ENCODE data around the gene TBKBP1.

Gene TBKBP1

DNA sequence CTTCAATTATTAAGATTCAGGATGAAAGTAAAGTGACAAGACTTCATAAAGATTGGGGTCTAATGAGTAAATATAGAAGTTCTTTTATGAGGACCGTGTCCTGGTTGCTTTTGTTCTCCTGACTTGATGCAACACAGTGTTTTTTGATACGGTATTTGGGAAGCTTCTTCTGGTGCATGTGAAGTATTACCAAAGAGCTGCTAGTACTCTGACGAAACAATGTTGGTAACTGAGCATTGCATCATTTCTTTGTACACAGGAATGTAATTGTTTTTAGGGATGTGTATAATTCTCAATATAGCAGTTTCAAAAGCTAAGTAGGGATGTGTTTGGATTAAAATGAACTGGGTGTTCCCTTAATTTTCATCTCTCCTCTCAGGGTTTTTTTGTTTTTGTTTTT, 28.3 kb upstream of the TBKBP1 start:
- H3K4me3 ChIP-seq (ENCODE audit: low read length) = no peak overlapping the region
- peak; percentile 88 for DNase-seq (ENCODE audit: low read depth)
- TF ChIP-seq, protein P1, sequence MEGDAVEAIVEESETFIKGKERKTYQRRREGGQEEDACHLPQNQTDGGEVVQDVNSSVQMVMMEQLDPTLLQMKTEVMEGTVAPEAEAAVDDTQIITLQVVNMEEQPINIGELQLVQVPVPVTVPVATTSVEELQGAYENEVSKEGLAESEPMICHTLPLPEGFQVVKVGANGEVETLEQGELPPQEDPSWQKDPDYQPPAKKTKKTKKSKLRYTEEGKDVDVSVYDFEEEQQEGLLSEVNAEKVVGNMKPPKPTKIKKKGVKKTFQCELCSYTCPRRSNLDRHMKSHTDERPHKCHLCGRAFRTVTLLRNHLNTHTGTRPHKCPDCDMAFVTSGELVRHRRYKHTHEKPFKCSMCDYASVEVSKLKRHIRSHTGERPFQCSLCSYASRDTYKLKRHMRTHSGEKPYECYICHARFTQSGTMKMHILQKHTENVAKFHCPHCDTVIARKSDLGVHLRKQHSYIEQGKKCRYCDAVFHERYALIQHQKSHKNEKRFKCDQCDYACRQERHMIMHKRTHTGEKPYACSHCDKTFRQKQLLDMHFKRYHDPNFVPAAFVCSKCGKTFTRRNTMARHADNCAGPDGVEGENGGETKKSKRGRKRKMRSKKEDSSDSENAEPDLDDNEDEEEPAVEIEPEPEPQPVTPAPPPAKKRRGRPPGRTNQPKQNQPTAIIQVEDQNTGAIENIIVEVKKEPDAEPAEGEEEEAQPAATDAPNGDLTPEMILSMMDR (conservative IDR thresholded peaks at IDR 0.05; ENCODE audit: low read length) = no peak

DNA sequence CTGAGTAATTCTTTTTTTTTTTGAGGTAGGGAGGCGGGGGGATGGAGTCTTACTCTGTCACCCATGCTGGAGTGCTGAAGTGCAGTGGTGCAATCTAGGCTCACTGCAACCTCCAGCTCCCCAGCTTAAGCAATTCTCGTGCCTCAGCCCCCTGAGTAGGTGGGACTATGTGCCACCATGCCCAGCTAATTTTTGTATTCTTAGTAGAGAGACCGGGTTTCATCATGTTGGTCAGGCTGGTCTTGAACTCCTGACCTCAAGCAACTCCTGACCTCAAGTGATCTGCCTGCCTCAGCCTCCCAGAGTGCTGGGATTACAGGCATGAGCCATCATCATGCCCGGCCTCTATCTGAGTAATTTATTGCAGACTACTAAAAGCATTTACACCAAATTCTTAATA, 24.9 kb upstream of the TBKBP1 start:
- H3K4me3 ChIP-seq (ENCODE audit: low read length) = no peak overlapping the region
- no peak for DNase-seq (ENCODE audit: low read depth)
- TF ChIP-seq, protein P1 (conservative IDR thresholded peaks at IDR 0.05; ENCODE audit: low read length) = no peak

DNA sequence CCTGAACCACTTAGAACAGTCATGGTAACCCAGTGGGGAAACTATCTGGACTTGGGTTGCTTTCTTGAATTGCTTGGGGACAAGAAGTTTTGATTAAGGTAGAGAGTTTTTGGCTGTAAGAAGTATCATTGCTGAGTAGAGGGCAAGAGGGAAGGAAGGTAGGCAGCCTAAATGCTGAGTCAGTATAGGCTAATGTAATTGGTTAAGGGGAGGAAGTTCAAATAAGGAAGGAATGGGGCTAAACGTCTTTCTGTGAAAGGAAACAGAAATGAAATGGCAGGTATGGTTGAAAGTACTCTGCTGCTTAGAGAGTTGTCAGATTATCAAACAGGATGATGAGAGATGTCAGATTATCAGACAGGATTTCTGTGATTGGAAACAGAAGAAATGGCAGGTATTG, 23.9 kb upstream of the TBKBP1 start:
- TF ChIP-seq, protein P1 (conservative IDR thresholded peaks at IDR 0.05; ENCODE audit: low read length) = no peak
- no peak for DNase-seq (ENCODE audit: low read depth)
- H3K4me3 ChIP-seq (ENCODE audit: low read length) = no peak overlapping the region

DNA sequence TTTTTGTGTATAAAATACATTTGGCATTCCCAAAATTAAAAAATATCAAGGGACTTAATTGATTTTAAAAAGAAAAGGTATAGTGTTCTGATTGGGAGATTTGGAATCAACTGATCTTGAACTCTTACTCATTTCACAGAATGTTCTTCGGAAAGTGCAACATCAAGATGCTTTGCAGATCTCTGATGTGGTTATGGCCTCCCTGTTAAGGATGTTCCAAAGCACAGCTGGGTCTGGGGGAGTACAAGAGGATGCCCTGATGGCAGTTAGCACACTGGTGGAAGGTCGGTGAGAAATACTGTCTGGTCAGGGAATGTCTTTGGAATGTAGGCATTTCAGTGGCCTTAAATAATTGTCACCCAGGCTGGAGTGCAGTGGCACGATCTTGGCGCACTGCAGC, 19.5 kb upstream of the TBKBP1 start:
- no peak overlapping the region for H3K4me3 ChIP-seq (ENCODE audit: low read length)
- TF ChIP-seq, protein P1 (conservative IDR thresholded peaks at IDR 0.05; ENCODE audit: low read length) = no peak
- DNase-seq (ENCODE audit: low read depth) = no peak

DNA sequence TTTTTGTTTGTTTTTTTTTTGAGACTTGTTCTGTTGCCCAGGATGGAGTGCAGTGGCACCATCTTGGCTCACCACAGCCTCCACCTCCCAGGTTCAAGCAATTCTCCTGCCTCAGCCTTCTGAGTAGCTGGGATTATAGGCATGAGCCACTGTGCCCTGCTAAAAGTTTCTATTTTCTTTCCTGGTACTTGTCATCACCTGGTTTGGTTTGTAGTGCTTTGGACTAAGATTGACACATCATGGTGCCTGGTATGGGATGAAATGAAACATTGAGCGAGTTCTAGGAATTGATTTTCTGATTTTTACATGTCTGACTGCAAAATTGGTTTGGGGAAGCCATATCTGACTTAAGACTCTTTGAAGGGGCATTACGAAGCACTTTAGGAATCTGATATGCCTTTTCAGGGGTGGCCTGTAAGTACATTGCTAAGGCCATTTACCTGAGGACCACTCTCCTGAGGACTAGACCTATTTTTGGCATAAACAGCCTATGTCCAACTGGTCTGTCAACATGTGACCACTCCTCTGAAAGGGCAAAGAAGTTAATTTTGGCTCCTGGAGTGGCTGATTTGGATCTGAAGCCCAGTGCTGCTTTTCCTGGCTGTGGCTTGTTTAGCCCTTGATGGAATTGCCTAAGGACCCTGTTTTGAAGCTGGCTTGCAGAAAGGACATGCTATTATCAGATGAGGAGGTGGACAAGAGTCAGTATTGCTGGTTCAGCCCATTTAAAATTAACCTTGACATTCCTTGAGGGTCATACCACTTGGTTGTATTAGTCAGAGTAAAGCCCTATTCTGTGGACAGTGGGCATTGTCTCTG, 18.4 kb upstream of the TBKBP1 start:
- DNase-seq (ENCODE audit: low read depth) = no peak

DNA sequence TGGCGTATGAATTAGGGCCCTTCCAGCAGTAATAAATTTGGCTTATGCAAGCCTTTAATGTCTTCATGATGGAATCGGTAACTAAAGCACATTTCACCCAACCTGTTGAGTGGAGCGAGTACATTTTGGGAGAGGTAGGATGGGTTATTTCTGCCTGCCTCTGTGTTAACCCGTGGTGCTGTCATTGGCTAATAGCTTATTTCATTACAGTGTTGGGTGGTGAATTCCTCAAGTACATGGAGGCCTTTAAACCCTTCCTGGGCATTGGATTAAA, 17.8 kb upstream of the TBKBP1 start:
- no peak for DNase-seq (ENCODE audit: low read depth)
- TF ChIP-seq, protein P1 (conservative IDR thresholded peaks at IDR 0.05; ENCODE audit: low read length) = no peak
- no peak overlapping the region for H3K4me3 ChIP-seq (ENCODE audit: low read length)

More for the DNA sequence above, 18.4 kb upstream of the TBKBP1 start:
- TF ChIP-seq, protein P1 (conservative IDR thresholded peaks at IDR 0.05; ENCODE audit: low read length) = no peak
- H3K4me3 ChIP-seq (ENCODE audit: low read length) = no peak overlapping the region

DNA sequence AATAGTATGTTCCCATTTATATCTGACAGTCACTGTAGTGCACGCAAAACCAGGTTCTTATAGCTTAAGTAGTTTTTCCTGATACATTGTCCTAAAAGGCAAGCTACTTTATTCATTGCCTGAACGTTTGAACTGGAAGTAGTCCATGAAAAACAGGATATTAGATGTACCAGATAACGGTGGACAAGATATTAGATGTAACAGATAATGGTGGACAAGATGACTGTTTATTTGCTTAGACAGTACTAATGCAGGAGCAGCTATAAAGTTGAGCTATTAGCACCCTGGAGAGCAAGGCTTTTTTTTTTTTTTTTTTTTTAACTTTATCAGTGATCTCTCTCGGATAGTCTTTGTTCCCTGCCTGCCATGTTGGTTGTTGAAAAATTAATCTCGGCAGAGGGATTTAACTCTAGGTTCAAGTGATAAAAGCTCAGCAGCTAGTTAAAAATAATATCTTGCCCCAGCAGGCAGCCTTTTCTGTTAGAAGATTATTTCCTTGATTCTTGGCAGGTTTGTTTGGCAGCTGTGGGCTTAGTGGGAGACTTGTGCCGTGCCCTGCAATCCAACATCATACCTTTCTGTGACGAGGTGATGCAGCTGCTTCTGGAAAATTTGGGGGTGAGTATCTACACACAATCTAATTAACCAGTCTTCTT, 17.3 kb upstream of the TBKBP1 start:
- TF ChIP-seq, protein P1 (conservative IDR thresholded peaks at IDR 0.05; ENCODE audit: low read length) = no peak
- DNase-seq (ENCODE audit: low read depth) = no peak
- no peak overlapping the region for H3K4me3 ChIP-seq (ENCODE audit: low read length)
